ENCODE results near the gene ELOVL6.
"Not testable (repeated sequence)": the region's sequence is repeated elsewhere in the genome, so short reads cannot be mapped to it uniquely, and the experiment has no call there.

ELOVL6 gene

DNA sequence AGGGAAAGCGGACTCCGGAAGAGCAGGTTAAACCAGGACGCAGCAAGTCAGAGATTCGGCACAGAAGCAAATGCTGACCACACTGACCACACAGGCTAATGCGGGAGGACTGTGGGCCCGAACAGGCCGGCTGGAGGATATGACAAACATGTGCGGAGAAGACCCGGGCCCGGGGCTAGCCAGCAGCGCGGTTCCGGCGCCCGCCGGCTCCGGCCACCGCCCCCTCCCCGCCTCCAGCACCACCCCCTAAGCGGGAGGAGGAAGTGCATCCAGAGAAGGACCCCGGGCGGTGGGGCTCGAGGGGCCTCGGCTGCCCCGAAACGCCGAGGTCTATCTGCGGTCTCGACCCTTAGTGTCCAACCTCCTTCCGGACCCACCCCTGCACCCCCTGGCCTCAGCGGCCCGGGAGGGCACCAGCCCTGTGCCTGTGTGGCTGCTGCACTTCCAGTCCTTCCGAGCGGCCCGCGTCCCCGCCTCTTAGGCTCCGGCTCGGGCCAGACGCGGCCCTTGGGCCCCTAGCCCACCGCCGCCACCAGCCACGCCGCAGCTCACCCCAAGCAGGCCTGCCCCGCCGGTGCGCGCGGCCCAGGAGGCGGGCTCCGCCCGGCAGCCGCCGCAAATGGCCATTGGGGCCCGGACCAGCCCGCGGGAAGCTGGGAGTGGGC lies 2.1 kb downstream of the ELOVL6 start:
- DNase-seq: peak in 1 of 2 experiments; percentile 17

- peak in 1 of 2 experiments; percentile 17 for DNase-seq
Observed at GRCh38 chr4:110195561-110196205, 2.7 kb downstream of the ELOVL6 start.

DNA sequence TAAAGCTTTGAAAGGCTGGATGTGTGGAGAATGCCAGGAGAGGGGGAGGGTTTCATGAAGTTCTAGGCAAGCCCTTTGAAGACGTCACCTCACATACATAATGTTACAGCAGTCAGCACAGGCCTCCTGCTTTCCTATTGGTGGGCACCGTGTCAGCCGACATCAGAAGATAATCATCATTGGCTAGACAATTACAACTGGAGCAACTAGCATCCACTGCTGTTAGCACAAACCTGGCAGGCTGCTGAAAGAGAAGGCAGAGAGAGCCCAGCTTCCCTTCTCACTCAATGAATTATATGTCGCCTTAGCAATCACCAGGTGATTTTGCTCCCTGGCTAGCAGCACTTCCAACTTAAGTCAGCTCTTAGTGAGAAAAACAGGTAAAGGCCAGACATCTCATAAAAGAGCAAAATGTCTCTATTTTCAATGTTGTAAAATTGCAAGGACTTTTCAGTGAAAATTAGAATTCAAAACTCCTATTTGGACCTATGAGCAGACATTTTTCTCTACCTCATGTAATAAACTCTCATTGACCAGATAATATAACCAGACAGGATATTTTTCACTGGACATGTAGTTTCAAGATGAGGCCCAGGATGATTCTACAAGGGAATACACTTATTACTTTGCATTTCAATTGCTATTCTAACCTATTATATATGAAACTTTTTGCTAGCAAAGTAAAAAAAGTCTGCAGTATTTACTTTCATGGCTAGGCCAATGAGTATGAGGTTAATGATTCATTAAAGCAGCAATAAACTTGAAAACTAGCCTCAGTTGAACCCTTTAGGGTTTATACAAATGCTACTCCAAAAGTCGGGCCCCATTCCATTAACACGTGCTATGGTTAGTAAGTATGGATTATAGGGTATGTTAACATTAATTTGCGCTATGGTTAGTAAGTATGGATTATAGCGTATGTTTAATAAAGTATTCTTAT lies 4.3 kb downstream of the ELOVL6 start:
- DNase-seq: peak; percentile 49 to 73

DNA sequence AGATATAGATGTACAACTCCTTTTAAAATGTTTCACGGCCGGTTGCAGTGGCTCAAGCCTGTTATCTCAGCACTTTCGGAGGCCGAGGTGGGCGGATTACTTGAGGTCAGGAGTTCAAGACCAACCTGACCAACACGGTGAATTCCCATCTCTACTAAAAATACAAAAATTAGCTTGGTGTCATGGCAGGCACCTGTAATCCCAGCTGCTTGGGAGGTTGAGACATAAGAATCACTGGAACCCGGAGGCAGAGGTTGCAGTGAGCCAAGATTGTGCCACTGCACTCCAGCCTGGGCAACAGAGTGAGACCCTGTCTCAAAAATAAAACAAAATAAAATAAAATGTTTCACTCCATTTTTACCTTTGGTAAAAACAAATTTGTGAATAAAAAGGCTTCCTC lies 5.1 kb downstream of the ELOVL6 start:
- DNase-seq: not testable (repeated sequence)

DNA sequence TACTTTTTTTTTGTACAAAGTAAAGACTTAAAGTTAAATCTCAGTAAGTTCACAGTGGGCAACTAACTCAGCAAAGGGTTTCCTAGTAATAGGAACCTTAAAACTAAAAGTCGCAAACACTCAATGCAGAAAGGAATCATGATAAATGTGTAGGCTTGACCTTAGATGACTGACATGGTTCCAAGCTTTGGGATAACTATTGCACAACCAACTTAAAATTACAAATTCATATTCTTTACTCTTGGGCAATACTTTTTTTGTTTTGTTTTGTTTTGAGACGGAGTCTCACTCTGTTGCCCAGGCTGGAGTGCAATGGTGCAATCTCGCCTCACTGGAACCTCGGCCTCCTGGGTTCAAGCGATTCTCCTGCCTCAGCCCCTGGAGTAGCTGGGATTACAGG lies 8.2 kb downstream of the ELOVL6 start:
- no peak for DNase-seq

GRCh38 chr4:110188113-110188512 lies 10.3 kb downstream of the ELOVL6 start:
- DNase-seq: no peak

GRCh38 chr4:110184791-110185155 lies 13.6 kb downstream of the ELOVL6 start:
- DNase-seq: no peak

- no peak for DNase-seq
Observed at GRCh38 chr4:110184140-110184790, 14.2 kb downstream of the ELOVL6 start.

DNA sequence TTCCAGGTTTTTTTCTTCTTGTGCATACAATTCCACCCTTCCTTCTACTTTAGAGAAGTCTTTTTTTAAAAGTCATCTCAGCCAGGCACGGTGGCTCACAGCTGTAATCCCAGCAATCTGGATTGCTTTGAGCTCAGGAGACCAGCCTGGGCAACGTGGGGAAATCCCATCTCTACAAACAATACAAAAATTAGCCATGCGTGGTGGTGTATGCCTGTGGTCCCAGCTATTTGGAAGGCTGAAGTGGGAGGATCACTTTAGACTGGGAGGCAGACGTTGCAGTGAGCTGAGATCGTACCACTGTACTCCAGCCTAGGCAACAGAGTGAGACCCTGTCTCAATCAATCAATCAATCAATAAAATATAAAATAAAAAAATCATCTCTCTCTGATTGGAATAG lies 14.8 kb downstream of the ELOVL6 start:
- DNase-seq: peak; percentile 9 to 14

DNA sequence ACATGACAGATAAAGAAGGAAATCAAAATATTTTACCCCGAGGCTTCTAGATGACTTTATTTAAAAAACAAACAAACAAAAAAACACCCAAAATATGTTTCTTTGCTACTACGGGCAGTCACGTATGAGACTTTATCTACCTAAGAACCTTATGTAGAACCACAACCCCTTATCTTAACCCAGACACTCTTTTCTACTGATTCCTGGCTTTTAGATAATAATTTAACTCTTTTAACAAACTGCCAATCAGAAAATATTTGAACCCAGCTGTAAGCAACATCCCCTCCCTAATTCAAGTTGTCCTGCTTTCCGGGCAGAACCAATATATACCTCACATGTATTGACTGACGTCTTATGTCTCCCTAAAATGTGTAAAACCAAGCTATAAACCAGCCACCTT lies 15.4 kb downstream of the ELOVL6 start:
- DNase-seq: no peak

- no peak for DNase-seq
Observed at GRCh38 chr4:110181890-110182289, 16.5 kb downstream of the ELOVL6 start.

- no peak for DNase-seq
Observed at GRCh38 chr4:110175634-110176033, 22.8 kb downstream of the ELOVL6 start.

DNA sequence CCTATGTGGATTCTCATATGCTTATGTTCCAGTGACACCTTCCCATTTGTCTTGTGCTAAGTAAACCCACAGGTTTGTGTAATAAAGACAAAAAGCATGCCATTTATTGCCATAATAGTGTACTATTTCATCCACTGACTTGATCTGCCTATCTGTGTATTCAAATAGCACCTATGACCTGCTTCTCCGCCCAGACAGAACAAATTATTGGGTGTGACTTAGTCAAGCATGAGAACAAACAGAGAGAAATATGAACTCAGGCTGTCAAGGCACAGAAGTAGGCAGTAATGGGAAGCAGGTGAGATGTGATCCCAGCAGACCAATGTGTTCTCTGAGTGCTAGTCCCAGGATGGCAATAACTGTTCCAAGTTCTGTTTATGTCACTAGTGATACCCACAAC lies 25.4 kb downstream of the ELOVL6 start:
- peak; percentile 6 for DNase-seq

GRCh38 chr4:110171971-110172370 lies 26.4 kb downstream of the ELOVL6 start:
- DNase-seq: no peak

- no peak for DNase-seq
Observed at GRCh38 chr4:110170861-110171260, 27.6 kb downstream of the ELOVL6 start.

GRCh38 chr4:110165382-110166286 lies 32.8 kb downstream of the ELOVL6 start:
- no peak for DNase-seq

- DNase-seq: no peak
Observed at GRCh38 chr4:110164856-110165255, 33.6 kb downstream of the ELOVL6 start.

GRCh38 chr4:110164251-110164650 lies 34.2 kb downstream of the ELOVL6 start:
- DNase-seq: no peak

- DNase-seq: no peak
Observed at GRCh38 chr4:110163327-110164069, 34.9 kb downstream of the ELOVL6 start.

- DNase-seq: no peak
Observed at GRCh38 chr4:110160618-110161017, 37.8 kb downstream of the ELOVL6 start.

GRCh38 chr4:110159541-110159940 lies 38.9 kb downstream of the ELOVL6 start:
- DNase-seq: no peak

Measured in SHP77 (cell line).